Subcutaneous adipose tissue (tissue), 4 donors: ENCODE data around the gene ZNF202. TPM values are rescaled to one million over a fixed set of nuclear protein-coding genes. Genes with fewer than 3 reads are reported as not detected.

Experiments
- small RNA-seq: library from RNA; depleted of rRNA; stranded (forward); fragments of <200 nt; gene quantifications from one replicate; pipeline ENCODE3, GENCODE V24; 2016
- total RNA-seq, 4 donors: library from RNA; depleted of rRNA; stranded (reverse); fragments of >200 nt; gene quantifications; one replicate each; pipeline ENCODE4 v1.1.0, GENCODE V29; 2016
- TF ChIP-seq, protein P1 (sequence below): fragments of 450-650 bp; IDR thresholded peaks from one replicate; pipeline ENCODE4 v1.5.1; 2016; ENCODE audit warnings: low read depth, mild to moderate bottlenecking, control low read depth, antibody characterized with exemption, moderate library complexity

Gene ZNF202
- total RNA-seq, 4 donors from 2014 or later: 6.6 to 10.0 (median 8.1) TPM

DNA sequence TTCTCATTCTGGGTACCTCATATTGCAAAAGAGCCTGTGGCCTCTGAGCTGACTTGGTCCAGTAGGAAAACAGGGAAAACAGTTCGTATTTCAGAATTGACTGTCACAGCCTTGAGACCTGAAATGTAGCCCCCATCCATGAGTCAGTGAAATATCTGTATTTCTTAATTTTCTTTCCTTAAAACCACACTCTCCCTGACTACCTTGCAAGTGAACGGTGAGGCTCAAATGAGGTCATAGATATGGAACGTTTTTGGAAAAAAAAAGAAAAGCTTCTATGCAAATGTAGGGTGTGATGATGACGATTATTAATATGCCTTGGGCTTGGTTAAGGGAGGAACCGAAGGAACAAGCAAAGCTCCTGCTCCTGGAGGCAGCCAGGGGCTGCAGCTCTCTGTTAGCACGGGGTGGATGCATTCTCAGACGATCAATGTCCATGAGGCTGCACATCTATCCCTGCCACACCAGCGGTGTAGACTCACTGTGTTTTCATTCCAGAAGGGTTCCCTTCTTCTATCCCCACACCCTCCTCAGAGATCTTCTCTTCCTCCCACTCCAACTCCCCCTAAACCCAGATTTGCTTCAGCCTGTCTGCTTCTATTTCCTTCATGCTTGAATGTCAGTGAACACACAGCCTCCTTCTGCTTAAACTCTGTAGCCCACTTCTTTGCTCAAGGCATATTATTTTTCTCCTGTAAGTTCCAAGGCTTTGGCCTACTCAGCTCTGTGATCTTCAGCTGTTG lies 57.9 kb downstream of the ZNF202 start:
- TF ChIP-seq, protein P1, sequence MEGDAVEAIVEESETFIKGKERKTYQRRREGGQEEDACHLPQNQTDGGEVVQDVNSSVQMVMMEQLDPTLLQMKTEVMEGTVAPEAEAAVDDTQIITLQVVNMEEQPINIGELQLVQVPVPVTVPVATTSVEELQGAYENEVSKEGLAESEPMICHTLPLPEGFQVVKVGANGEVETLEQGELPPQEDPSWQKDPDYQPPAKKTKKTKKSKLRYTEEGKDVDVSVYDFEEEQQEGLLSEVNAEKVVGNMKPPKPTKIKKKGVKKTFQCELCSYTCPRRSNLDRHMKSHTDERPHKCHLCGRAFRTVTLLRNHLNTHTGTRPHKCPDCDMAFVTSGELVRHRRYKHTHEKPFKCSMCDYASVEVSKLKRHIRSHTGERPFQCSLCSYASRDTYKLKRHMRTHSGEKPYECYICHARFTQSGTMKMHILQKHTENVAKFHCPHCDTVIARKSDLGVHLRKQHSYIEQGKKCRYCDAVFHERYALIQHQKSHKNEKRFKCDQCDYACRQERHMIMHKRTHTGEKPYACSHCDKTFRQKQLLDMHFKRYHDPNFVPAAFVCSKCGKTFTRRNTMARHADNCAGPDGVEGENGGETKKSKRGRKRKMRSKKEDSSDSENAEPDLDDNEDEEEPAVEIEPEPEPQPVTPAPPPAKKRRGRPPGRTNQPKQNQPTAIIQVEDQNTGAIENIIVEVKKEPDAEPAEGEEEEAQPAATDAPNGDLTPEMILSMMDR: no peak

DNA sequence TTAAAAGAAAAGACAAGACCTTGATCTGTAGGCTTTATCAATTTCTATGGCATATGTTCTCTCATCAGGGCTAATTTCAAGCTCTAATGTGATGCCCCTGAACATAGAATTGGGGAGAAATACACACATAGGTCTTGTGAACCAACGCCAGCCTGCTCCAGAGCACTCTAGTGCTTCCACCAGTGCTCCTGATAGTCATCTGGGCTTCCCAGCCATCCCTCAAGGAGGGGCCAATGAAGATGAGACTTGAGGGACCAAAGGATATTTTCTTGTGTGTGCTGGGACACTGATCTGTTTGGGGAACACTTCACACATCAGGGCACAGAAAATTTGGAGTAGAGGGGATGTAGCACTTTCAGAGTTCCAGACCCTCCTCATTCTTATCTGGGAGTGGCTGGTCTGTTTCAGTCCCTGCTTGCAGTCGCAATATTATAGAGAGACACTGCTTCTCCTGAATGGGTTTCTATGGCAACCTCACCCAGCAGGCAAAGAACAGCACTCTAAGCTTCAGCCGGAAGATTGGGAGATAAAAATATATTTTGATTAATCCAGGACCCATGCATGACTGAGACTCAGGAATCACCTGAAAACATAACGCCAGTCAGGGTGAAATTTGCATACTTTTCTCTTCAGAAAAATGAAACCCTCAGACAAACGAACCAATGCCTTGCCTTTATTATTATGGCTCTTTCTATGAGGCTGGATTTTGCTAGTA lies 58.6 kb downstream of the ZNF202 start:
- TF ChIP-seq, protein P1: no peak

DNA sequence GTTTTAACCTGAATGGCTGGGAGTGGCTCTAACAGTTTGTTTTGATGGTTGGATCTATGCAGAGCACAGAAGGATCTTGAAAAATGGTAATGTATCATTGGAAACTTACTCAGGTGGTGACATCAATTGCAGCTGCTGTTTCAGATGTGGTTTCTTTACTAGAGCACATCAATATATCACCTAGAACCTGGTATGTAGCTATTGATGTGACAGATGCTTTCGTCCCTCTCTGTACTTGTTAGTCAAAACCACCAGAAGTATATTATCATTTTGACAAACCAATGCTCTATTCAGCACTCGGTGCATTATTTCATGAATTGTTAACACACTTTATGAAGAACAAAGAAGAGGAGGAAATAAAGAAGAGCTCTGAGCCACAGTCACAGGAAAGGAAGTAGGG lies 60.4 kb downstream of the ZNF202 start:
- TF ChIP-seq, protein P1: no peak

DNA sequence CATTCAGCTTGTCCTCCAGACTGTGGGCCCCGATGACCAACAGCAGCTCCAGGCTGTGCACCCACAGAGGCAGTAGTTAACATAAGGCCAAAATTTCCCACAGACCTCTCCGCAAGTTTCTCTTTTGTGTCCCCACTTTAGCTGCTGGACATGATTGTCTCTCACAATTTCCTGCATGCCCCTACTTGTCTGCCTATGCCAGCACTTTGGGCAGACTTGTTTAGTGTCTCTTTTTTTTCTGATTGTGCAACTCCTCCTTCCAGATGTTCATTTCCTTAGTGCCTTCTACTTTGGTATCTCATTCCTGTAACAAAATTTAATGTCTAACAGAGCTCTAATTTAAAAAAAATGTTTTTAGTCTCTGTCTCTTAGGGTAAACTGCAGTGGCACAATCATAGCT lies 63.2 kb downstream of the ZNF202 start:
- TF ChIP-seq, protein P1: no peak

DNA sequence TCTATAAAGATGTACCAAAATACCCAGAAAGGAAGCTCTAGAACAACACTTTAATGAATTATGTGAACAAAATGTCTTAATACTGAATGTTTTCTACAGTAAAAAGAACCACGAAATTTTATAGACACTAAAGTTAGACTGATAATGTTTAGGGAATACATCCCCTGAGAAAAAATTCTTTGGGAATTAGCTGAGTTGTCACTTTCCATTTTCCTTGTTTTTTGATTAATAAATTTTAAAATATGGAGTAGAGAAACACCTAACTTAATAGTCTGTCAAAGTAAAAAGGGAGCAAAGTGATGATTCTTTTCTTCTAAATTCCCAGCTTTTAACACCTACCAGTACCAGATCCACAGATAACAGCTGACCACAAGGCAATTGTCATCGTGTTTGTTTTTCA lies 64.0 kb downstream of the ZNF202 start:
- TF ChIP-seq, protein P1: no peak

DNA sequence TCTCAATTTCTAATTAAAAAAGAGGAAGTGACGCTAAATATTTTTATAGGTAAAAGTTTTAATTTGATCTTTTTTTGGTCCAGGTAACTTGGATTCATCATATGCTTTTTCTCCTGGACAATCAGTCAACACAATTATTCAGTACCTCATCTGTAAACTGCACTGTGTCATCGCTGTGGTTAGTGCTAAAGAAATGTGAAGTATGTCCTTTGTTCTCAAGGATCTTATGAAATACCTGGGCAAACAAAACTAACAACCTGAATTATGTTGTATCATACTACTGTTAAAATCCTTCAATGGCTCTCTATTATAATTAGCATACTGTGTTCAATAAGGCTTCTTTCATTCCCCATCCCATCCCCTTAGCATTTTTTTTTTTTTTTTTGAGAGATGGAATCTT lies 67.2 kb downstream of the ZNF202 start:
- TF ChIP-seq, protein P1: no peak

Small RNA genes lying within 50 kb of the gene (small RNA-seq; reads per million reads assigned to genes)
- gene RNU1-21P: not detected

Other genes starting within 250 kb of the ZNF202 start
- 1 to 10 TPM in 2 of 4 donors, under 1 TPM in 2; 0.17 to 1.5 (median 0.88) TPM for gene SCN3B, start 87.0 kb downstream of the ZNF202 start, total RNA-seq
- gene OR6X1, start 12.9 kb upstream of the ZNF202 start, total RNA-seq: not detected
- gene OR6M1, start 64.7 kb upstream of the ZNF202 start, total RNA-seq: not detected
- gene TMEM225, start 144.0 kb upstream of the ZNF202 start, total RNA-seq: not detected
- not detected for gene OR8D4, start 160.5 kb upstream of the ZNF202 start, total RNA-seq
- not detected for gene OR4D5, start 198.0 kb upstream of the ZNF202 start, total RNA-seq
- not detected for gene OR6T1, start 202.2 kb upstream of the ZNF202 start, total RNA-seq
- not detected for gene OR10S1, start 236.1 kb upstream of the ZNF202 start, total RNA-seq